NCI-H446 (cell line): ENCODE measurements around the gene KHDRBS2.

Experiments
- DNase-seq, 2 experiments: peaks; one replicate each; lab custom pipeline; 2025; lab: John Stamatoyannopoulos, UW

The KHDRBS2 gene

GRCh38 chr6:62035952-62036351 is 250.1 kb downstream of the KHDRBS2 start:
- no peak for DNase-seq

GRCh38 chr6:62013719-62014118 is 272.3 kb downstream of the KHDRBS2 start:
- no peak for DNase-seq

- DNase-seq, result no peak
These were observed 276.6 kb downstream of the KHDRBS2 start for GRCh38 chr6:62009445-62009844.

GRCh38 chr6:61989616-61990015 is 296.4 kb downstream of the KHDRBS2 start:
- DNase-seq, result no peak

GRCh38 chr6:61980622-61981021 is 305.4 kb downstream of the KHDRBS2 start:
- DNase-seq, result no peak

GRCh38 chr6:61977947-61978346 is 308.1 kb downstream of the KHDRBS2 start:
- DNase-seq, result no peak

- DNase-seq, result no peak
These were observed 308.9 kb downstream of the KHDRBS2 start for GRCh38 chr6:61977099-61977498.

- DNase-seq, result no peak
These were observed 326.8 kb downstream of the KHDRBS2 start for GRCh38 chr6:61959196-61959595.

GRCh38 chr6:61953851-61954250 is 332.2 kb downstream of the KHDRBS2 start:
- no peak for DNase-seq

- no peak for DNase-seq
These were observed 334.4 kb downstream of the KHDRBS2 start for GRCh38 chr6:61951586-61951985.

- DNase-seq, result no peak
These were observed 335.2 kb downstream of the KHDRBS2 start for GRCh38 chr6:61950811-61951210.

- DNase-seq, result no peak
These were observed 336.1 kb downstream of the KHDRBS2 start for GRCh38 chr6:61949971-61950370.

GRCh38 chr6:61949161-61949560 is 336.9 kb downstream of the KHDRBS2 start:
- DNase-seq, result no peak

- no peak for DNase-seq
These were observed 338.6 kb downstream of the KHDRBS2 start for GRCh38 chr6:61947311-61947947.

GRCh38 chr6:61940919-61941318 is 345.1 kb downstream of the KHDRBS2 start:
- no peak for DNase-seq

- no peak for DNase-seq
These were observed 350.7 kb downstream of the KHDRBS2 start for GRCh38 chr6:61935242-61935846.

GRCh38 chr6:61909486-61909885 is 376.5 kb downstream of the KHDRBS2 start:
- peak in 1 of 2 experiments; percentile 14 for DNase-seq

GRCh38 chr6:61901748-61902147 is 384.3 kb downstream of the KHDRBS2 start:
- no peak for DNase-seq

- no peak for DNase-seq
These were observed 391.5 kb downstream of the KHDRBS2 start for GRCh38 chr6:61894536-61894935.

GRCh38 chr6:61887423-61887822 is 398.6 kb downstream of the KHDRBS2 start:
- no peak for DNase-seq

GRCh38 chr6:61886608-61887259 is 399.3 kb downstream of the KHDRBS2 start:
- no peak for DNase-seq

GRCh38 chr6:61869632-61870400 is 416.2 kb downstream of the KHDRBS2 start:
- DNase-seq, result no peak
